ENCODE results near the gene SLC1A5.

Gene SLC1A5

DNA sequence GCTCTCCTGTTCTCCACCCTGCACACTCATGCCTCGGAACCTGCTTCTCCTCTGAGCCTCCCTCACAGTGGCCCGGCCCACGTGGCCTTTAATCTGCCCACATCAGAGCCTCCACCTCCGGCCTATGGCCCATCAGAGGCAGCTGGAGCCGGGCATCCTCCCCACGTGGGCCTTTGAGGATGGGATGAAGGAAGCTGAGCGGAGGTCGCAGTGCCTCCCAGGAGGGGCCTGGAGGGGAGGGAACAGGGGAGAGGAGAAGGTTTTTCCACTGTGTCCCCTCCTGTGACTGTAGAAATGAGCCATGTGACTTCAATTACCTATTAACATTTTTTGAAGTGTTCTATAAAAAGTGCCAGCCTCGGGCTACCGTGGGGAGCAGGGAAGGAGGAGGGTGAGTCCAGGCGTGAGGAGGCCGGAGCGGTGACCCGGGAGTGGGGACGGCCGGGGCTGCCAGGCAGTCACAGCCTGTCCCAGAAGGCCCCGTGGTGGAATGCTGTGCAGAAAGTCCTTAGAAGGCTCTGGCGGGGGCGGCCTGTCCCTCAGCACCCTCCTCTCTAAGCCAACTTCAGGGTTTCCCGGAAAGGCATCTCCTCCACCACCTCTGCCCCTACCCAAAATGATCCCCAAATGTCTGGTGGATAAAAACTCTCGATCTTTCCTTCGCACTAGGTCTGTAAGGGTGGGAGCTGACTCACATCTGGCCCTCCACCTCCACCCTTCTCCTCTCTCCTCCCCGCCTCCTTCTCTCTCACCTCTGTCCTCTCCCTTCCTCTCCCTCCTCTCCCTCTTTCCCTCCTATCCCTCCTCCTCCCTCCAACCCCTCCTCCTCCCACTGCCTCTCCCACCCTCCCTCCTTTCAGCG is 24.8 kb upstream of the SLC1A5 start:
- ChIA-PET CTCF (interaction anchor here (1.2 to 2.5 kb wide), 4 partner anchors 17 to 61 kb away, joined by 3 to 7 read pairs (median 4); no protein-coding TSS in a partner anchor), POLR2A (interaction anchor here (1.1 to 1.2 kb wide), 3 partner anchors 15 to 25 kb away, joined by 3 read pairs; partner anchors contain the start of gene SLC1A5)
- Histone ChIP-seq H3K36me3 (ENCODE audit: control insufficient read depth in 2 of 2, insufficient read depth in 1 of 2, low read length in 2 of 2) (no peaks in the 10 kb centered on the region), H3K27ac (ENCODE audit: extremely low read depth, low read depth, low read length) (no peak overlapping the region), H3K4me3 (ENCODE audit: low read depth, low read length) (no peak overlapping the region), H3K4me1 (ENCODE audit: control insufficient read depth, insufficient read depth, low read length) (peaks cover 10% of the 10 kb centered on the region), H3K9me3 (ENCODE audit: control insufficient read depth, insufficient read depth, low read depth, low read length) (no peaks in the 10 kb centered on the region)
- TF ChIP-seq ZBTB49 (tag by site-specific recombination; IDR thresholded peaks at IDR 0.05; ENCODE audit: low read depth) (no peak), SP7 (tag by site-specific recombination; IDR thresholded peaks at IDR 0.05) (peak; percentile 40; the same call in 1 of the 2 replicates), ZFHX2 (tag by site-specific recombination; conservative IDR thresholded peaks at IDR 0.05) (peak; percentile 93), ZNF544 (tag by site-specific recombination; IDR thresholded peaks at IDR 0.05) (no peak), SCRT1 (tag by site-specific recombination; IDR thresholded peaks at IDR 0.05; ENCODE audit: borderline replicate concordance) (no peak), ZNF48 (tag by site-specific recombination; IDR thresholded peaks at IDR 0.05) (no peak), ZNF645 (tag by site-specific recombination; IDR thresholded peaks at IDR 0.05) (no peak), ZNF423 (tag by site-specific recombination; IDR thresholded peaks at IDR 0.05) (no peak), ZNF514 (tag by site-specific recombination; IDR thresholded peaks at IDR 0.05) (no peak), KLF17 (tag by site-specific recombination; IDR thresholded peaks at IDR 0.05) (no peak), ZNF639 (tag by site-specific recombination; IDR thresholded peaks at IDR 0.05) (no peak), ZNF366 (tag by site-specific recombination; conservative IDR thresholded peaks at IDR 0.05) (0 out of 2 replicates have a peak, but pooled peaks have one; percentile 63), ZNF664 (tag by site-specific recombination; IDR thresholded peaks at IDR 0.05) (no peak), ZNF223 (tag by site-specific recombination; IDR thresholded peaks at IDR 0.05) (no peak), ZNF571 (tag by site-specific recombination; IDR thresholded peaks at IDR 0.05) (no peak), EGR2 (tag by site-specific recombination; IDR thresholded peaks at IDR 0.05; ENCODE audit: low read depth) (peak; percentile 94), ZNF335 (tag by site-specific recombination; conservative IDR thresholded peaks at IDR 0.05) (peak; percentile 35), ZNF350 (tag by site-specific recombination; IDR thresholded peaks at IDR 0.05) (no peak), ZNF341 (tag by site-specific recombination; IDR thresholded peaks at IDR 0.05; ENCODE audit: low read depth) (no peak), SP3 (tag by site-specific recombination; IDR thresholded peaks at IDR 0.05) (peak; percentile 60), PRDM10 (tag by site-specific recombination; IDR thresholded peaks at IDR 0.05) (no peak), ZSCAN30 (tag by site-specific recombination; IDR thresholded peaks at IDR 0.05) (no peak)
- TF ChIP-seq, protein P1, sequence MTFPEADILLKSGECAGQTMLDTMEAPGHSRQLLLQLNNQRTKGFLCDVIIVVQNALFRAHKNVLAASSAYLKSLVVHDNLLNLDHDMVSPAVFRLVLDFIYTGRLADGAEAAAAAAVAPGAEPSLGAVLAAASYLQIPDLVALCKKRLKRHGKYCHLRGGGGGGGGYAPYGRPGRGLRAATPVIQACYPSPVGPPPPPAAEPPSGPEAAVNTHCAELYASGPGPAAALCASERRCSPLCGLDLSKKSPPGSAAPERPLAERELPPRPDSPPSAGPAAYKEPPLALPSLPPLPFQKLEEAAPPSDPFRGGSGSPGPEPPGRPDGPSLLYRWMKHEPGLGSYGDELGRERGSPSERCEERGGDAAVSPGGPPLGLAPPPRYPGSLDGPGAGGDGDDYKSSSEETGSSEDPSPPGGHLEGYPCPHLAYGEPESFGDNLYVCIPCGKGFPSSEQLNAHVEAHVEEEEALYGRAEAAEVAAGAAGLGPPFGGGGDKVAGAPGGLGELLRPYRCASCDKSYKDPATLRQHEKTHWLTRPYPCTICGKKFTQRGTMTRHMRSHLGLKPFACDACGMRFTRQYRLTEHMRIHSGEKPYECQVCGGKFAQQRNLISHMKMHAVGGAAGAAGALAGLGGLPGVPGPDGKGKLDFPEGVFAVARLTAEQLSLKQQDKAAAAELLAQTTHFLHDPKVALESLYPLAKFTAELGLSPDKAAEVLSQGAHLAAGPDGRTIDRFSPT (tag by site-specific recombination; IDR thresholded peaks at IDR 0.05): no peak
- TF ChIP-seq, protein P2, sequence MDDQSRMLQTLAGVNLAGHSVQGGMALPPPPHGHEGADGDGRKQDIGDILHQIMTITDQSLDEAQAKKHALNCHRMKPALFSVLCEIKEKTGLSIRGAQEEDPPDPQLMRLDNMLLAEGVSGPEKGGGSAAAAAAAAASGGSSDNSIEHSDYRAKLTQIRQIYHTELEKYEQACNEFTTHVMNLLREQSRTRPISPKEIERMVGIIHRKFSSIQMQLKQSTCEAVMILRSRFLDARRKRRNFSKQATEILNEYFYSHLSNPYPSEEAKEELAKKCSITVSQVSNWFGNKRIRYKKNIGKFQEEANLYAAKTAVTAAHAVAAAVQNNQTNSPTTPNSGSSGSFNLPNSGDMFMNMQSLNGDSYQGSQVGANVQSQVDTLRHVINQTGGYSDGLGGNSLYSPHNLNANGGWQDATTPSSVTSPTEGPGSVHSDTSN (CRISPR knock-in tag; IDR thresholded peaks at IDR 0.05): no peak

Measured in HEK293 (cell line).